Cardiac fibroblast (primary cell): ENCODE data around the gene ZP3.
"Not testable (repeated sequence)": the region's sequence is repeated elsewhere in the genome, so short reads cannot be mapped to it uniquely, and the experiment has no call there.

Experiments used
- DNase-seq, 2 donors: peaks; one replicate each; pipeline versions ENCODE4 v3.0.0 to v3.0.0-alpha.2; 2010; ENCODE audit warnings: low read depth in 2 of 2
- H3K4me3 ChIP-seq, 2 donors: replicated peaks in 1 of 2; 1 replicate in 1 of 2; 2 replicates in 1 of 2; pipeline ENCODE4 v1.5.1; 2011; ENCODE audit warnings: low read depth in 2 of 2, low read length in 2 of 2, mild to moderate bottlenecking in 2 of 2, moderate library complexity in 1 of 2
- TF ChIP-seq, protein P1 (sequence below): IDR thresholded peaks from one replicate; pipeline ENCODE4 v1.5.1; 2011; ENCODE audit warnings: low read depth, mild to moderate bottlenecking, low read length, inconsistent platforms

Gene ZP3

DNA sequence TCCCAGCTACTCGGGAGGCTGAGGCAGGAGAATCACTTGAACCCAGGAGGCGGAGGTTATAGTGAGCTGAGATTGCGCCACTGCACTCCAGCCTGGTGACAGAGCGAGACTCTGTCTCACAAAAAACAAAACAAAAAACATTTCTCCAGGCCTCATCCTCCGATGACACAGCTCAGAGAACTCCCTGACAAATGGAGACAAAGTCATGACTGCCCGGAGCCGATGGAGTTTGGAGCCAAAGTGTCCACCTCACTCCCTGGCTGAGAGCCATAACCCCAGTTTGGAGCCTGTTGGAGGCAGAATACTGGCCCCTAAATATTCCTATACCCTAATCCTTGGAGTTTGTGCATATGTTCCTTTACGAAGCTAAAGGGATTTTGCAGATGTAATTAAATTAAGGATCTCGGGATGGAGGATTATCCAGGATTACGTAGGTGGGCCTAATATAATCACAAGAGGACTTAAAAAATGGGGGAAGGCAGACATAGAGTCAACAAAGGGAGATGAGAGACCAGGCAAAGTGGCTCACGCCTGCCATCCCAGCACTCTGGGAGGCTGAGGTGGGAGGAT, 38.0 kb upstream of the ZP3 start:
- TF ChIP-seq, protein P1, sequence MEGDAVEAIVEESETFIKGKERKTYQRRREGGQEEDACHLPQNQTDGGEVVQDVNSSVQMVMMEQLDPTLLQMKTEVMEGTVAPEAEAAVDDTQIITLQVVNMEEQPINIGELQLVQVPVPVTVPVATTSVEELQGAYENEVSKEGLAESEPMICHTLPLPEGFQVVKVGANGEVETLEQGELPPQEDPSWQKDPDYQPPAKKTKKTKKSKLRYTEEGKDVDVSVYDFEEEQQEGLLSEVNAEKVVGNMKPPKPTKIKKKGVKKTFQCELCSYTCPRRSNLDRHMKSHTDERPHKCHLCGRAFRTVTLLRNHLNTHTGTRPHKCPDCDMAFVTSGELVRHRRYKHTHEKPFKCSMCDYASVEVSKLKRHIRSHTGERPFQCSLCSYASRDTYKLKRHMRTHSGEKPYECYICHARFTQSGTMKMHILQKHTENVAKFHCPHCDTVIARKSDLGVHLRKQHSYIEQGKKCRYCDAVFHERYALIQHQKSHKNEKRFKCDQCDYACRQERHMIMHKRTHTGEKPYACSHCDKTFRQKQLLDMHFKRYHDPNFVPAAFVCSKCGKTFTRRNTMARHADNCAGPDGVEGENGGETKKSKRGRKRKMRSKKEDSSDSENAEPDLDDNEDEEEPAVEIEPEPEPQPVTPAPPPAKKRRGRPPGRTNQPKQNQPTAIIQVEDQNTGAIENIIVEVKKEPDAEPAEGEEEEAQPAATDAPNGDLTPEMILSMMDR = no peak
- DNase-seq = peak; percentile 25 to 79
- no peak overlapping the region for H3K4me3 ChIP-seq

DNA sequence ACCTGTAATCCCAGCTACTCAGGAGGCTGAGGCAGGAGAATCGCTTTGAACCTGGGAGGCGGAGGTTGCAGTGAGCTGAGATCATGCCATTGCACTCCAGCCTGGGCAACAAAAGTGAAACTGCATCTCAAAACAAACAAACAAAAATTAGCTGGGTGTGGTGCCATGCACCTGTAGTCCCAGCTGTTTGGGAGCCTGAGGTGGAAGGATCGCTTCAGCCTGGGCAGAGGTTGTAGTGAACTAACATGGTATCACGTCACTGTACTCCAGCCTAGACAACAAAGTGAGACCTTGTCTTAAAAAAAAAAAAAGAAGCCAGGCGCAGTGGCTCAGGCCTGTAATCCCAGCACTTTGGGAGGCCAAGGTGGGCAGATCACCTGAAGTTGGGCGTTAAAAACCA, 37.0 kb upstream of the ZP3 start:
- not testable (repeated sequence) for H3K4me3 ChIP-seq

DNA sequence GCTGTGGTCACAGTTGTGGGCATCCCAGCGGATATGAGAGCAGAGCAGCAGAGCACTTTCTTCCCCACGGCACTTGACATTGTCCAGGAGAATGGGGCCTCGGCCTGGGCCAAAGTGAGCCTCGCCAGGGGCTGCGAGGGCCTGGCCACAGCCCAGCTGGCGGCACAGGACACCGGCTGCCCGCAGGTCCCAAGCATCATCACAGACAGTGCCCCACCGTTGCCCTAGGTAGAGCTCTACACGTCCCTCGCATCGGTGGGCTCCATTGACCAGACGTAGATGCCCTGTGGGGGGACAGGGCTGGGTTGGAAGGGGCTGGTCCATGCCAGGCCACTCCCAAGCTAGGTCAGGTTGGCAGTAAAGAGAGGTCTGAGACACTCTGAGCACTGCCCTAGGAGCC, 34.7 kb upstream of the ZP3 start:
- DNase-seq = no peak
- no peak overlapping the region for H3K4me3 ChIP-seq
- TF ChIP-seq, protein P1 = no peak

More for the DNA sequence above, 37.0 kb upstream of the ZP3 start:
- DNase-seq = not testable (repeated sequence)

DNA sequence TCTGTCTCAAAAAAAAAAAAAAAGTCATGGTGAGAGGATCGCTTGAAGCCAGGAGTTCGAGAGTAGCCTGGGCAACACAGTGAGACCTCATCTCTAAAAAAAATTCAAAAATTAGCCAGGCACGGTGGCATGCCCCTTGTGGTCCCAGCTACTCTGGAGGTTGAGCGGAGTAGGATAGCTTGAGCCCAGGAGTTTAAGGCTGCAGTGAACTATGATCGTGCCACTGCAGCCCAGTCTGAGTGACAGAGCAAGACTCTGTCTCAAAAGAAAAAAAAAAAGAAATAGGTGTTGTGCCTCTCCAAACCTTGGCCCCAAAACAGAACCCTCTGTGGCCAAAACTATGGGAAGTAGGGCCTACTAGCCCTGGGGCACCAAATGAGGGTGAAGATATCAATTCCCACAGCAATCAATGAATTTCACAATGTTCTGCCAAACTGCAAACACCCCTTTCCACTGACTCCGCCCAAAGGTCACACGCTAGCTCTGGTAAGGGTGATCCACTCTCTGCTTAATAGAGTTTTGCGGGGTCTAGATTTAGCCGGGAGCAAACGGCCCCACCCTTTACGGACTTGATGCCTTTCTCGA, 32.1 kb upstream of the ZP3 start:
- TF ChIP-seq, protein P1 = no peak
- DNase-seq = no peak

DNA sequence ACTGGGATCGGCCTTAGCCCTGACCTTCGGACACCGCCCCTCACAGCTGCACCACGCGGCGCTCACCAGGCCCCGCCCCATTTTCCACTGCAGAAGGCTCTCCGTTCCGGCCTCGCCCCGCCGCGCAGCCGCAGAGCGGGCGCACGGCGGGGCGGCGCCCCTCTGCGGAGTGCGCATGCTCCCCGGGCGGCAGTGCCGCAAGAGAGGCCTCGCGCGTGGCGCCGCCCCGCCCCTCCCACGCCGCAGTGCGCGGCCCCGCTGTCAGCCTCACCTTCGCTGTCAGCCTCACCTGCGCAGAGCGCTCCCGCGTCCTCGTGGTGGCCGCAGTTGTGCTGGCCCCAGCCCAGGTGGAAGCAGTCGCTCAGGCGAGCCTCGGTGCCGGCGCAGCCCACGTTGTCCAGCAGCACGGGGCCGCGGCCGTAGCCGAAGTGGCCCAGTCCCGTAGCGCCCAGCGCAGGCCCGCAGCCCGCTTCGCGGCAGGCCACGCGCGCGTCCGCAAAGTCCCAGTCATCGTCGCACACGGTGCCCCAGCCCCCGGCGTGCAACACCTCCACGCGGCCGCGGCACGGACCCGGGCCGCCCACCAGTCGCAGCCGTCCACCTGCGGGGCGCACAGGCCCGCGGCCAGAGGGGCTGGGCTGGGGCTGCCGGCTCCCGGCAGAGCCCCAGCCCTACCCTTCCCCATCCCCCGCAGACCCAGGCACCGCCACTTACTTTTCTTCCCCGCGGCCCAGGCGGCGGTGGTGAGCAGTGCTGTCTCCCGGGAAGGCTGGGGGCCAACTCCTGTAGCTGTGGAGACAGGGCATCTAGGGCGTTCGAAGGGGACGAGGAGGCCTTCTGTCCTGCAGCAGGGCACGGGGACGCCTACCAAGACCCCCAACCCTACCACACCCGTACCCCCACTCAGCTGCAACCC, 31.4 kb upstream of the ZP3 start:
- TF ChIP-seq, protein P1 = no peak
- peak; percentile 88 to 90 for DNase-seq
- H3K4me3 ChIP-seq = peak overlapping the region; percentile 39 to 63

More for the DNA sequence above, 32.1 kb upstream of the ZP3 start:
- peak overlapping the region in 1 of 2 donors; percentile 30 for H3K4me3 ChIP-seq

DNA sequence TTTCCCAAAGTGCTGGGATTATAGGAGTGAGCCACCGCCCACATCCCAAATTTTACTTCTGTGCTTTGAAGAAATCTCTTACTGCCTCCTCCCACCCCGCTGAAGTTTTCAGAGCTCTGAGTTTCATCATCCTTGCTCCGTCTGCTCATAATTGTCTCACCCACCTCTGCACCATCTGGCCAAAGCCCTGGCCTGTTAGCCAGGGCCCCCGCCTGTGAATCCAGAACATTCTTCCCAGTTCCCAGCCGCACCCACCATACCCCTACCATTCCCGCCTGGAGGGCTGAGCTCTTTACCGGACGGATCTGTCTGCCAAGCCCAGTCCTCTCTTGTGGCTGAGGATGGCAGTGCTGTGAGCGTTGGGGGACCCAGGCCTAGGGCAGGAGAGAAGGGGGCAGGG, 29.8 kb upstream of the ZP3 start:
- TF ChIP-seq, protein P1 = no peak
- no peak overlapping the region for H3K4me3 ChIP-seq
- DNase-seq = no peak

DNA sequence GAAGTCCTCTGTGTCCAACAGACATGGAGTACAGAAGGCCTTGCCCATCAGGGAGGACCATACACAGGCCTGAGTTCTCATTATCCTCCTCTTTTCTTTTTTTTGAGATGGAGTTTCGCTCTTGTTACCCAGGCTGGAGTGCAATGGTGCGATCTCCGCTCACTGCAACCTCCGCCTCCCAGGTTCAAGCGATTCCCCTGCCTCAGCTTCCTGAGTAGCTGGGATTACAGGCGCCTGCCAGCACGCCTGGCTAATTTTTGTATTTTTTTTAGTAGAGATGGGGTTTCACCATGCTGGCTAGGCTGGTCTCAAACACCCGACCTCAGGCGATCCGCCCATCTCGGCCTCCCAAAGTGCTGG, 29.2 kb upstream of the ZP3 start:
- H3K4me3 ChIP-seq, DNase-seq: not testable (repeated sequence)
